Sigmoid colon (tissue), 7 donors: Measurements from ENCODE around the gene NOP14. TPM values are rescaled to one million over a fixed set of nuclear protein-coding genes. Genes with fewer than 3 reads are reported as not detected.

Experiments
- DNase-seq: peaks from one replicate; pipeline ENCODE4 v3.0.0-alpha.2; 2019
- H3K27ac ChIP-seq, 4 donors: fragments of 200-600 bp; sonication (generic); one replicate each; pipeline ENCODE4 v1.5.1; 2016 to 2019; ENCODE audit warnings: mild to moderate bottlenecking in 1 of 4
- H3K27me3 ChIP-seq, 3 donors: fragments of 200-600 bp; sonication (generic); one replicate each; pipeline ENCODE4 v1.5.1; 2019; ENCODE audit warnings: mild to moderate bottlenecking in 1 of 3
- H3K36me3 ChIP-seq, 4 donors: fragments of 200-600 bp; sonication (generic); one replicate each; pipeline ENCODE4 v1.5.1; 2016 to 2019
- H3K4me1 ChIP-seq, 4 donors: fragments of 200-600 bp; sonication (generic); one replicate each; pipeline ENCODE4 v1.5.1; 2017 to 2019
- H3K4me3 ChIP-seq, 4 donors: fragments of 200-600 bp; sonication (generic); one replicate each; pipeline ENCODE4 v1.5.1; 2017 to 2019; ENCODE audit warnings: mild to moderate bottlenecking in 2 of 4, moderate library complexity in 1 of 4
- H3K9me3 ChIP-seq, 4 donors: fragments of 200-600 bp in 3 of 4; sonication (generic) in 3 of 4; one replicate each; pipeline versions ENCODE4 v1.5.1 to v1.6.1; 2013 to 2019
- CTCF ChIP-seq, 4 experiments: fragments of 450-650 bp in 3 of 4; fragments of 200-600 bp in 1 of 4; IDR thresholded peaks; one replicate each; pipeline ENCODE4 v1.5.1; 2016 to 2019; ENCODE audit warnings: antibody characterized with exemption in 4 of 4, mild to moderate bottlenecking in 3 of 4, moderate library complexity in 2 of 4
- EP300 ChIP-seq, 4 donors: sonication (generic); formaldehyde crosslinking; IDR thresholded peaks; one replicate each; pipeline ENCODE4 v1.6.1; 2017; ENCODE audit warnings: antibody characterized with exemption in 4 of 4
- POLR2A ChIP-seq, 2 donors: fragments of 450-650 bp; IDR thresholded peaks; one replicate each; pipeline ENCODE4 v1.6.1; 2016; ENCODE audit warnings: antibody characterized with exemption in 2 of 2, mild to moderate bottlenecking in 2 of 2, moderate library complexity in 2 of 2
- POLR2AphosphoS5 ChIP-seq, 4 donors: sonication (generic); formaldehyde crosslinking; IDR thresholded peaks; one replicate each; pipeline ENCODE4 v1.6.1; 2017; ENCODE audit warnings: antibody characterized with exemption in 4 of 4
- WGBS, 2 donors: extraction: QIAGEN DNeasy Blood & Tissue Kit; methylation state at CpG; one replicate each; pipeline ENCODE4 v1.1.7; 2013; 5-methylcytosine and 5-hydroxymethylcytosine counted together
- intact Hi-C: fragments of 100-400 bp; cut with DNase I; formaldehyde crosslinking; loops from one replicate; pipeline ENCODE4 v1.15.1; 2023
- polyA plus RNA-seq, 3 donors: library from polyadenylated mRNA; stranded (reverse); fragments of 200-250 nt; gene quantifications; one replicate each; pipeline ENCODE4 v1.2.3, GENCODE V29; 2013
- total RNA-seq, 4 donors: library from RNA; depleted of rRNA; stranded (reverse); fragments of >200 nt; gene quantifications; one replicate each; pipeline ENCODE4 v1.1.0, GENCODE V29; 2016
- donor health status: healthy with polysubstance abuse.
- donor health status: Bipolar disorder and iron deficiency.
- donor health status: healthy.

Gene NOP14
- total and polyA plus RNA-seq, 7 donors: 10.4 to 26.0 (median 13.9) TPM

DNA sequence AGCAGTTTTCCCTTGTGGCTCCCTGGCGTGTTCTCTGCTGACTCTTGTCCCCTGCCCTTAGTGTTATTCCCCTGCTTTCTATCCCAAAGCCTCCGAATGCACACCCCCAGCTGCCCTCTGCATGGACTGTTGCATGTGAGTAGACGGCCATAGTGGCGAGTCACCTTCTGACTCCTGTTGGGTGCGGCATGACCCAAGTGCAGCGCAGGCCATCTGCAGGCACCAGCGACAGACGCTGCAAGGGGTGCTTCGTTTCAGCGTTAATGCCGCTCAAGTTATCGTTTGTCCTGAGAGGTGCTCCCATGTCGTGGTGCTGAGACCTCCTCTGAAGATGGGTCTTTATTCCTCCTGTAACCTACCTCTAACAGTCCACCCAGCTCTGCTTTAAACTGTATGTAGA lies 57.7 kb downstream of the NOP14 start:
- WGBS, 2 donors: 95% methylated on average over 13 of the region's 13 CpGs
- no peak for DNase-seq

GRCh38 chr4:2902126-2902525 lies 61.1 kb downstream of the NOP14 start:
- Histone ChIP-seq H3K9me3 (no peaks in the 10 kb centered on the region), H3K36me3 (peaks cover 26 to 100% (median 54%) of the 10 kb centered on the region in 4 donors), H3K27ac (no peak overlapping the region), H3K4me3 (no peak overlapping the region), H3K27me3 (no peaks in the 10 kb centered on the region), H3K4me1 (no peaks in the 10 kb centered on the region)
- WGBS, 2 donors: 22 to 79% methylated on average over 2 of the region's 2 CpGs
- intact Hi-C loops: no loop called here
- DNase-seq: no peak
- TF ChIP-seq POLR2A (IDR thresholded peaks at IDR 0.05): no peak
- no peak for TF ChIP-seq POLR2AphosphoS5 (IDR thresholded peaks at IDR 0.05)
- no peak for TF ChIP-seq EP300 (IDR thresholded peaks at IDR 0.05)
- TF ChIP-seq CTCF (IDR thresholded peaks at IDR 0.05): no peak

More for the DNA sequence above, 57.7 kb downstream of the NOP14 start:
- no peak overlapping the region for H3K27ac ChIP-seq
- TF ChIP-seq POLR2AphosphoS5 (IDR thresholded peaks at IDR 0.05) (peak in 1 of 4 donors; percentile 5), CTCF (IDR thresholded peaks at IDR 0.05) (no peak), EP300 (IDR thresholded peaks at IDR 0.05) (no peak)
- peaks cover 23 to 99% (median 55%) of the 10 kb centered on the region in 4 donors for H3K36me3 ChIP-seq
- H3K4me1 ChIP-seq: no peaks in the 10 kb centered on the region
- H3K9me3 ChIP-seq: no peaks in the 10 kb centered on the region
- intact Hi-C loops: no loop called here
- no peak overlapping the region for H3K4me3 ChIP-seq
- no peaks in the 10 kb centered on the region for H3K27me3 ChIP-seq

DNA sequence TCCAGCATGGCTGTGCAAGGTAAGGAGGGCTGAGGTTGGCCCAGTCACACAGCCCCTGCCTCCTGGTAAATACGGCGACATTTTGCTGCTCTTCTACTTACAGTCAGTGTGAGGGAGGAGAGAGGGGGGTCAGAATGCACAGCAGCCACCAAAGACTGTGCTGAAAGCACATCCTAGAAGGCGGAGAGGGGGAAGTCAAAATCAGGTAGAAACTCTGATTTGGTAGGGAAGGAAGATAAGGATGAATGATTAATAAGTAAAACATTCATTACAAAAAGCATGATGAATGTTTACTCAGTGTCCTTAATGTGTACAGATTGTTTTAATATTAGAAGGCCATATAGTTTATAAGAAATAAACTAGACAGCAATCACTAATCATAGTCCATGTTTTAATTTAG lies 62.0 kb downstream of the NOP14 start:
- no peaks in the 10 kb centered on the region for H3K27me3 ChIP-seq
- TF ChIP-seq EP300 (IDR thresholded peaks at IDR 0.05) (no peak), POLR2A (IDR thresholded peaks at IDR 0.05) (no peak), POLR2AphosphoS5 (IDR thresholded peaks at IDR 0.05) (no peak), CTCF (IDR thresholded peaks at IDR 0.05) (no peak)
- H3K36me3 ChIP-seq: peaks cover 26 to 100% (median 54%) of the 10 kb centered on the region in 4 donors
- H3K9me3 ChIP-seq: no peaks in the 10 kb centered on the region
- H3K4me1 ChIP-seq: no peaks in the 10 kb centered on the region
- WGBS, 2 donors: 93 to 96% methylated on average over 3 of the region's 3 CpGs
- no peak overlapping the region for H3K27ac ChIP-seq
- H3K4me3 ChIP-seq: no peak overlapping the region
- DNase-seq: no peak
- intact Hi-C loops: no loop called here

DNA sequence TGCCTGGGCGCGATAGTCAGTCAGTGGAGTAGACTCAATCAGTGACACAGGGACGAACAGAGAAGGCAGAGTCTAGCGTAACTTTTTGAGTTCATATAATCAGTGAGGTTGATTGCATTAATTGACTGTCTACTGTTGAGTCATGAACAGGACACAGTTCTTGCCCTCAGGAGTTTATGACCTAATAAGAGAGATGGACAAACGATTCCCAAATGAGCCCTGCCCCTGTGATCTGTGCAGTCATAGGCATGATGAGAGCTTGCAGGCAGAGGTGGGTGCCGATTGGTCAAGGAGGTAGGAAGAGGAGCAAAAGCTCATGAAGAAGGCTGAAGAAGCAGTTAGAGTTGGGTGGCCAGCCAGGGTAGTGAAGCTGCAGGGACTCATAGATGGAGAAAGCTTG lies 62.5 kb downstream of the NOP14 start:
- Histone ChIP-seq H3K4me1 (no peaks in the 10 kb centered on the region), H3K4me3 (no peak overlapping the region), H3K9me3 (no peaks in the 10 kb centered on the region), H3K27ac (no peak overlapping the region), H3K27me3 (no peaks in the 10 kb centered on the region), H3K36me3 (peaks cover 26 to 100% (median 55%) of the 10 kb centered on the region in 4 donors)
- WGBS, 2 donors: 81 to 92% methylated on average over 6 of the region's 6 CpGs
- intact Hi-C loops: no loop called here
- DNase-seq: no peak
- no peak for TF ChIP-seq EP300 (IDR thresholded peaks at IDR 0.05)
- no peak for TF ChIP-seq CTCF (IDR thresholded peaks at IDR 0.05)
- no peak for TF ChIP-seq POLR2AphosphoS5 (IDR thresholded peaks at IDR 0.05)
- TF ChIP-seq POLR2A (IDR thresholded peaks at IDR 0.05): no peak

DNA sequence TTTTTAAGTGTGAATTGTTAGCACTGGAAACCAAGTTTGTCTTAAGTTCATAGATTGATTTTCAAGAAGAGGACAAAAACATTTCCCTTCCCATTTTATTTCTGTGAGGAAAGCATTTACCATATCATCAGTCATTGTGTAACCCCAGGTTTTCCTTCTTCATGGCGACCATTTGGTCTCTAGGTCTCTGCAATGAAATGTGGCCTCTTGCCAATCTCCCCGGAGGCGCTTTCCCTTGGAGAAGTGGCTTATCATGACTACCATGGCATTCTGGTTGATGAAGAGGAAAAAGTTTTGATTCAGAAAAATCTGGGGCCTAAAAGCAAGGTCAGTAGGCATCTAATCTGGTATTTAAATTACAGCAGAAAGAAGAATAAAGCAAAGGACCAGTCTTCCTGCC lies 65.2 kb downstream of the NOP14 start:
- TF ChIP-seq CTCF (IDR thresholded peaks at IDR 0.05) (no peak), POLR2A (IDR thresholded peaks at IDR 0.05) (no peak), EP300 (IDR thresholded peaks at IDR 0.05) (no peak), POLR2AphosphoS5 (IDR thresholded peaks at IDR 0.05) (no peak)
- Histone ChIP-seq H3K27ac (no peak overlapping the region), H3K4me1 (peaks cover 0 to 12% (median 10%) of the 10 kb centered on the region in 4 donors), H3K9me3 (no peaks in the 10 kb centered on the region), H3K4me3 (no peak overlapping the region), H3K36me3 (peaks cover 19 to 86% (median 51%) of the 10 kb centered on the region in 4 donors), H3K27me3 (no peaks in the 10 kb centered on the region)
- DNase-seq: no peak
- intact Hi-C loops: no loop called here
- WGBS, 2 donors: 85 to 89% methylated on average over 3 of the region's 3 CpGs
